Activated T-cell treated with anti-CD3 and anti-CD28 coated beads for 1 hour (primary cell): ENCODE results near the gene AGBL1.
"Not testable (repeated sequence)": the region's sequence is repeated elsewhere in the genome, so short reads cannot be mapped to it uniquely, and the experiment has no call there.

Experiments used
- DNase-seq: peaks from one replicate; pipeline ENCODE4 v3.0.0-alpha.2; 2020; ENCODE audit warnings: low read depth

AGBL1 gene

DNA sequence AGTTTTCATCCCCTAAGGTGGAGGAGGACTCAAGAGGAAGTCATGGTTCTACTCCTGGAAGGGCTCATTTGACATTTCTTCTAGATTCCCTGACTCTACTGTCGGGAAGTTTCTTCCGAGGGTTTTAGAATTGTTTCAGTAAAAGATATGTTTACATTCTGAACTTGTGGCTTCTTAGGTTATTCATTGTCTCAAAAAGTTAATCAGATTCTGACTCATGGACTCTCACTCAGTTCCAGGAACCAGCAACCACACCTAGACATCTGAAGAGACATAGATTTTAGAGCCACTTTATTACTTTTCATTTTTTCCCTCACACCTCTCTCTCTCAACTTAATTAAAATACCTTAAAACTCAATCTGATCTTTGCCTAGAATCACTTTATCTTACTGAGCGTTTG is 862.6 kb downstream of the AGBL1 start:
- no peak for DNase-seq

DNA sequence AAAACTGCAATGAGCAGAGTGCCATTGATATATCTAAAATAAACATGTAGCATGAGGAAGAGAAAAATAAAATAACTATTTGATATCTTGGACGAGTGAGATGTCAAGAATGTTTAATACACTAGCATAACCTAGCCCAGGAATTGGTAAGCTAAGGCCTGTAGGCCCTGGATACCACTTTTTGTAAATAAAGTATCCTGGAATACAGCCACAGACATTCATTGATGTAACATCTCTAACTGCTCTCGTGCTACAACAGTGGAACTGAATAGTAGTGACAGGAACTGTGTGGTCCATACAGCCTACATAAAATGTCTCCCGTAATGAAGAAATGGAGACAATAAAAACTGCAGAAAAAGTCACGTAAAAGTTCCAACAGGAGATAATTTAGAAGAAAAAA is 869.0 kb downstream of the AGBL1 start:
- no peak for DNase-seq

DNA sequence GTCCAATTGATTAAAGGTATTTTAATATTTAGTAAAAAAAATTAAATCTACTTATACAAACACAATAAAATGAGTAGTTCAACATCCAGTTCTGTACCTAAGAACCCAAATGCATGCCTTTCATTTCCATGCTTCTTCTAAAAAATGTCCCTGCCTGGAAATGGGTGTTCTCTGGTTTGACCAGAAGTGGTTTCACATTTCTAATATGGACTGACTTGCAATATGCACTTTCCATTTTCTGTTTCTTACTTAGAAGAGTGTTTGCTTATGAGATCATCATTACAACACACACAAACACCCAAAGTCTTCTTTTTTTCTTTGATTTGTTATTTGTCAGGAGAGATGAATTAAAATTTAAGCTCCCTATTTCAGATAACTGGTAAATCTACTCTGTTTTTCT is 879.6 kb downstream of the AGBL1 start:
- no peak for DNase-seq

DNA sequence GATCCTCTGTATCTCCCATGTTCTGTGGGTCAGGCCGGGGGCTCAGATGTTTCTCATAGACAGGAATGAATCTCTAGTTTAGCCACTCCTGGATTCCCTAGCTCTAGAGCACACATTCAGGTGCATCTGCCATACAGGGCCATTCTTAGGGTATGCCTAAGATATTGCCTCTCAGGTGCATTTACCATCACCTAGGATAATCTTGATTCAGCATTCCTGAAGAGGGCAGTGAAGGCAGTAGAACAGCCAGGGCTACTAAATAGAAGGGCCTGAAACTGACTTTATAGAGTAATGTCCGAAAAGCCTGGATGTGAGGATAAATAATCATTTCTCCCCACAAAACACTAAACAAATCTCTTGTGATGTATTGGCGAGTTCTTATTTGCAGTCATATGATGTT is 882.0 kb downstream of the AGBL1 start:
- DNase-seq: no peak

DNA sequence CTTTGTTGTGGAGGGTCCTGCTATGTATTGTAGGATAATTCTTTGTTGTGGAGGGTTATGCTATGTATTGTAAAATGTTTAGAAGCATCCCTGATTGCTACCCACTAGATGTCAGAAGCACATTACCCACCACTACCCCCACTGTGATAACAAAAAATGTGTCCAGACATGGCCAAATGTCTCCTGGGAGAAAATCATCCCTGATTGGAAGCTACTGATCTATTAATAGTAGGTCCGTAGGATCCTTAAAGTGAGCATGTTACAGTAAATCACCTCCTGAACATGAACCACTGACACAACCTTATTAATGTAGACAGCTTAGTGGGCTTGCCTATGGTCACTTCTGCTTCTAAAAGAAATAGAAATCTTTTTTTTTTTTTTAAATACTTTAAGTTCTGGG is 884.6 kb downstream of the AGBL1 start:
- DNase-seq: no peak

DNA sequence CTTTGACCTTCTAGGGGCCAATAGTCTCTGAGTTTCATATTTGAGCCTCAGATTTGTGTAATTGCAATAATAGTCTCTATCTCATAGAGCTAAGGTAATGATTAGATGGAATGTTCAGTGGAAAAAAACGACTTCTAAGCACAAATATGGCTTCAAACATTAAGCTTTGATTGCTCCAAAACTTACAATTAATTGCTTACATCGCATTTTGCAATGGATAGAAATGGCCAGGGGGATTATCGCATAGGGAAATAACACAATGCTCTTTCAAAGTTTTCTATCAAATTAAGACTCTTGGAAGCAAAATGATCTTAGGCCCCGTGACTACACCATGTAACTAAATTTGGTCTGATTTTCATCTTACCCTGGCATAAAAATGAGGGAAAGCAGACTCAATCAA is 888.6 kb downstream of the AGBL1 start:
- no peak for DNase-seq

DNA sequence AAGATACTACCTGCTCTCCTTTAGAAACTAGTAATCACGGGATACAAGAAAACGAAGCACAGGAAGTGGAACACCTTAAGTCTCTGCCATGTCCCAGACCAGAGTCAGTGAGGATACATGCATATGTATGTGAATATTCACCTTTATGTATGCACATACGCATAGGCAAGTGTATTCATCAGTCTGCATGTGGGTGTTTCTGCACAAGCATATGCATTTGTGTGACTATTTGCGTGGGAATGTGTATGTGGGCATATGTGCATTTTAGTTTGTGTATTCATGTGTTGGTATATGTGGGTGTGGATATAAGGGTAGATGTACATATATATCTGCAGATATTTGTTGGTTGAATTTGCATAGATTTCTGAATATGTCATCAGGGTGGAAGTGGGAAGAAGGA is 889.7 kb downstream of the AGBL1 start:
- DNase-seq: no peak

DNA sequence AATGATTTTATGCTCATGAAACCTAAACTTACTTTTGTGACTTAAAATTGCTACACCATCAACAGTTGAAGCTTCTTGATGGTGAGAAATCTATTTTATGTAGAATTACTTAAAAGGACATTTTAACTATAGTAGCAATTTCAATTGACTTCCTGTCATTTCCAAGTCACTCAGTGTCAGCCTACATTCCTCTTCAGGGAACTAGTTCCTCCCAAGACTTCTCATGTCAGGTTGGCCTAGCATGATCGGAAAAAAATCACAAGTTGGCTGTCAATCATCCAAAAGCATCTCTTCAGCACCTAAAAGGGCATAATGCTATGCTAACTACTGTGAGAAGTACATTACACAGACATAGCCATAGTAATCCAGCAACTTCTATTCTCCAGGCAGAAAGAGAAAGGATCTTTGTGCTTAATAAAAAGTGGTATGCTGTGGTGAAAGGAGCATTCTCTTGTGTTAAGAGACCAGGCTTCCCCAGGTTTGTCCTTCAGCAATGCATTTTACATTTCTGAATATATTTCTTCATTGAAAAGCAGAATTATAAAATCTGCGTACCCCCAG is 893.7 kb downstream of the AGBL1 start:
- no peak for DNase-seq

DNA sequence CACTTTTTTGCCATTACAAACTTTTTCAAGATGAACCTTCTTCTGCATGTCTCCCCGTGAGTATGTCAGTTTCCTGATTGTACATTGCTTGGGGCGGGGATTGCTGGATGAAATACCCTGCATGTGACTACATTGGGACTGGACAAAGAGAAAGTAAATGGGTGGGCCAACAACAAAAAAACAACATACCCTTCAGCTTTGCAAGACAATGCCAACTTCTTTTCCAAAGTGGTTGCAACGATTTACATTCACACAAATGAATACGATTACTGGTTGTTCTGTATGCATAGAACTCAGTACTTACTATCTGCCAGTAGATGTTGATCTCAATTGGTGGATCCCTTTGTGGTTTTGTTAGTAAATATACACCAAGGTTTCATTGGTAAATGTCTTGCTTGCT is 908.4 kb downstream of the AGBL1 start:
- no peak for DNase-seq

DNA sequence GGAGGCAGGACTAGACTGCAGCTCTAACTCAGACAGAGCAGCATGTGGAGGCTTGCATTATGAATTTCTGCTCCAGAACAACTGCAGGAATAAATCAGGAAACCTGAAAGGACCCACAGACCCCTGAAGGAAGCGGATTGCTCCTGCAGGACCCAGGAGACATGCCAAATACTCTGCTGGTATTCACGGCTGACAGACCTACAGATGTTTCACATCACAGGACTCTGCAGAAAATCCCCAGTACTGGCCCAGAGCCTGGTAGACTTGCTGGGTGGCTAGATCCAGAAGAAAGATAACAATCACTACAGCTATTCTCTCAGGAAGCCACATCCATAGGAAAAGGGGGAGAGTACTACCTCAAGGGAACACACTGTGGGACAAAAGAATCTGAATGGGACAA is 942.1 kb downstream of the AGBL1 start:
- DNase-seq: no peak

DNA sequence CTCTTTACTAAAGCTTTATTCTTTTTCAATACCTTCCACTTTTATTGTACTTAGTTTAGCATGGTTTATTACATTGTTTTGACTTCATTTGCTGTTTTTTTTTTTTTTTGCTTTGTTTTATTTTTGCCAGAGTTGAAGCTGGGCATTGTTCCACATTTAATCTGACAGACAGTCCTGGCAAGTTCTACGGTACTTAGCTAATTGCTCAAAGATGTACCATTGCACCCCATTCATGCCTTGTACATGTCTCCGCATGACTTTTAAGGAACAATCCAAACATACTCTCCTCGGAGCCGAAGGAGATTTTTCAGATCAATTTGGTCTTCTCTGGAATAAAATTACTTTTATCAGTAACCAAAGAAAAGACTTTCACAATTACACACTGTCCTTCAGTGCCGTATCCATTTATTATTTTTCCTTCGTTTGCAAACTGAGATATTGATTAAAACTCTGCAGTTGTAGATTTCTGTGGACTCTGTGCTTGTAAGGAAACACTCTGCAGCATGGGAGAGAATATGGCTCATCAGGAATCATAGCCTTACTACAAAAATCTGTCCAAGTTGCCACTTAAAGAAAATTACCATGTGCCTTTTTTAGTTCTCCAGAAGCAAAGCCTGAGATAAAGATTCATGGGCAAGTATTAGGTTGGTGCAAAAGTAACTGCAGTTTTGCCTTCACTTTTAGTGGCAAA is 952.0 kb downstream of the AGBL1 start:
- DNase-seq: no peak

DNA sequence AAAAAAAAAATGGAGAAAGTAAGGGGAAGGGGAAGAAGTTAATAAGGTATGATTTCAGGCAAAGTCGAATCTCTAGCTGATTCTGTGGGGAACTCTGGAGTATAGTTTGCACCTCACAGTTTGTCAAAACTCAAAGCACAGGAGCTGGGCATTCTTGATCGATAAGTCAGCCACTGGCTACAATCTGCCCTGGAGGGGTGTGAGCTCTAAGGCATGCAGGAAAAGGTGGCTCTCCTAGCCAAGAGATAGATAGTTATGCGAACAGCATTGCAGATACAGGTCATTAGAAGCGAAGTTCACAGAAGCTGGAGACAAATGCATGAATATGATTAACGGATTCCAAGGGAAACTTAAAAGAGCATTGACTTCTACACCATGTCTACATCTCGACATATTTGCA is 952.6 kb downstream of the AGBL1 start:
- DNase-seq: no peak

DNA sequence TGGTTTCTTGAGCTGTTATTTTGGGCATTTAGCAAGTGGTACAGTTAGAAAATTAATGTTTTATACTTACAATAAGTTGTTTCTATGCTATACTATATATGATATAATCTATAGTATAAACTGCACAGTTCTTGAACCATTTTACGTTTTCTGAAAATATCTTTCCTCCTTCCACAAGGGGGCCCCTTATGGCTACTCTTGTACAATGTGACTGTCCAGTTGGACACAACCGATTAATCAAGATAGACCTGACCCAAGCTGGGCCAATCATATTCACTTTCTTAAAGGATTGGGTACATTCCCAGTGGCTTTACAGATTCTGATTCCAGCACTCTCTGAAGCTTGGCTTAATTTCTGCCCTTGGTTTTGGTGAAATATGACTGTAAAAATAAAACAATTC is 953.4 kb downstream of the AGBL1 start:
- no peak for DNase-seq

DNA sequence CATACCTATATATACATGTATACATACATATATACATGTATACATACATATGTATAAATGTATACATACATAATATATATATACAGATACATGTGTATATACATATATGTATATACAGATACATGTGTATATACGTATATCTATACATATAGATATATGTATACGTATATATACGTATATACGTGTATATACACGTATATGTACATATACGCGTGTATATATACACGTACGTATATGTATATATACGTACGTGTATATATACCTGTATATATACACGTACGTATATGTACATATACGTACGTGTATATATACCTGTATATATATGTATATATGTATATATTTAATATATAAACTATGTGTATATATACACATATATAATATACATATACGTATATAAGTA is 955.2 kb downstream of the AGBL1 start:
- DNase-seq: no peak

DNA sequence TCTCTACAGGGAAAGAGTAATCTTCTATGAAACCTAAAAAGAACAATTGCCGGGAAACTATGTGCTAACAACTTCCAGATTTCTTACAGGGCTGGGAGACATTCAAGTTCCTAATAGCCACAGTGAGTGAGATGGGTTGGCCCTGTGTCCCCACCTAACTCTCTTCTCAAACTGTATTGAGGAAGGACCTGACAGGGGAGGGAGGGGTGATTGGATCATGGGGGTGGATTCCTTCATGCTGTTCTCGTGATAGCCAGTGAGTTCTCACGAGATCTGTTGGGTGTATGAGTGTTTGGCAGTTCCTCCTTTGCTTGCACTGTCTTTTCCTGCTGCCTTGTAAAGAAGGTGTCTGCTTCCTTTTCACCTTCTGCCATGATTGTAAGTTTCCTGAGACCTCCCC is 958.7 kb downstream of the AGBL1 start:
- no peak for DNase-seq

DNA sequence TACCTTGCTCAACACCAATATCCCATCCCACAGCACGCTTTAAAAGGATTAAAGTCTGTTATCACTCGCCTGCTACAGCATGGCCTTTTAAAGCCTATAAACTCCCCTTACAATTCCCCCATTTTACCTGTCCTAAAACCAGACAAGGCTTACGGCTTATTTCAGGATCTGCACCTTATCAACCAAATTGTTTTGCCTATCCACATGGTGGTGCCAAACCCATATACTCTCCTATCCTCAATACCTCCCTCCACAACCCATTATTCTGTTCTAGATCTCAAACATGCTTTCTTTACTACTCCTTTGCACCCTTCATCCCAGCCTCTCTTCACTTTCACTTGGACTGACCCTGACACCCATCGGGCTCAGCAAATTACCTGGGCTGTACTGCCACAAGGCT is 962.9 kb downstream of the AGBL1 start:
- DNase-seq: not testable (repeated sequence)

DNA sequence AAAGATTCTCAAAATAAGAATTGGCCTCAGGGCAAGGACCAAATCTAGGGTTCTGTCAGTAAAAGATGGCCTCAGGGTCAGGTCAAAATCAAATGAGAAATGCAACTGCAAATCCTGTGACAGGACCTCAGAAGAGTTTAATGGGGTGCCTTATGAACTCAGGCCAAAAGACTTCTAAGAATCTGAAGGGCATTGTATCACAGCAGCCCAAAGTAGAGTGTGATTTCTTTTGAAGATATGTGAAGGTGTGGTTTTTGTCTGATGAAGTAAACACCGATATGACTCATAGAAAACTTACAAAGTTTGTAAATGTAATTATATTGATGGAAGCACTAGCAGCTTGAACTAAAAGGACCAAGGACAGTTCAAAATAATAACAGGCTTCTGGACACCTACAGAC is 966.1 kb downstream of the AGBL1 start:
- no peak for DNase-seq

DNA sequence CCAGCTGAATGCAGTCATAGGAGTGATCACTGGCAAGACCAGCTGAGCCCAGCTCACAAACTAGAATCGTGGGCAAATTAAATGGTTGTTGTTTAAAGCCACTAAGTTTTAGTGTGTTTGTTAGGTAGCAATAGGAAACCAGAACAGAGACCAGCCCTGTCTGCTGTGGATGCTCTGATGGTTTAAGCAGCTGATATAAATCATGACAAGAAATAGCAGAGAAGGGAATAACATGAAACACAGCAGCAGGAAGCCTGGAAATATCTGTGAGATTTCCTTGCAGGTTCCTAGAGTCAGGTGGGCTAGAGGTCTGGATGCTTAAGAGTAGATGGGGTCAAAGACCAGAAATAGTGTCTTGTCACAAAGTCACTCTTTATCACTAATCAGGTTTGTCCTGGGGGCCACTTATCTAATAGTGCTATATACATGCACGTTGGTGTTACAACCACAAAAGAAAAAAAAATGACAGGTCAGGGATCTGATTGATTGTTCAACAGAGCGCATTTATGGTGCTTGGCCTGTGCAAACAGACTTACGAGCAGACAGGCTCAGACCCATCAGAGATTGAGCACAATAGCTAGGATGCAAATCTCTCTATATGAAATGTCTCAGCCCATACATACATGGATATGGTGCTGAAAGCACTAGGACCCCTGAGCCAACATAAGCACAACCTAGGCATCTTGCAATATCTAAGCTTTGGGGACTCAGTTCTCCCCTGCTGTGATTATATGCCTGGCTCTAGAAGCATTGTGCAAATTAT is 967.7 kb downstream of the AGBL1 start:
- no peak for DNase-seq
